Measurements from ENCODE around the gene MEF2B. TPM values are rescaled to one million over a fixed set of nuclear protein-coding genes. Genes with fewer than 3 reads are reported as not detected.

MEF2B gene
- total RNA-seq, 6 experiments from 2014 or later = 0.24 to 2.1 (median 0.97) TPM; not detected in 2

- ATAC-seq (peak in 1 of 4 donors; percentile 15), DNase-seq (no peak)
- Histone ChIP-seq H3K4me1 (no peaks in the 10 kb centered on the region), H3K4me3 (no peak overlapping the region), H3K27ac (no peak overlapping the region), H3K27me3 (no peaks in the 10 kb centered on the region), H3K36me3 (no peaks in the 10 kb centered on the region), H3K9me3 (no peaks in the 10 kb centered on the region)
- intact Hi-C loops (cut with DNase I) = no loop called here
- TF ChIP-seq POLR2A (IDR thresholded peaks at IDR 0.05) (no peak), CTCF (IDR thresholded peaks at IDR 0.05) (no peak)
- 41% methylated on average over 8 of the region's 26 CpGs for WGBS (ENCODE audit: insufficient coverage, low coverage, low lambda C conversion rate, missing lambda C conversion rate)
Measured at GRCh38 chr19:19160461-19161035, 9.5 kb downstream of the MEF2B start.

GRCh38 chr19:19159534-19159933 lies 10.5 kb downstream of the MEF2B start:
- Histone ChIP-seq H3K4me1 (no peaks in the 10 kb centered on the region), H3K9me3 (no peaks in the 10 kb centered on the region), H3K27ac (no peak overlapping the region), H3K27me3 (no peaks in the 10 kb centered on the region), H3K36me3 (no peaks in the 10 kb centered on the region), H3K4me3 (no peak overlapping the region)
- intact Hi-C loops (cut with DNase I) = no loop called here
- DNase-seq (no peak), ATAC-seq (no peak)
- TF ChIP-seq CTCF (IDR thresholded peaks at IDR 0.05) (no peak), POLR2A (IDR thresholded peaks at IDR 0.05) (no peak)
- no CpG with 5 or more reads among the region's 4 CpGs for WGBS (ENCODE audit: insufficient coverage, low coverage, low lambda C conversion rate, missing lambda C conversion rate)

- peak in 2 of 4 donors; percentile 61 to 66 for ATAC-seq
- H3K27me3 ChIP-seq = no peaks in the 10 kb centered on the region
Measured at GRCh38 chr19:19157808-19158207, 12.3 kb downstream of the MEF2B start.

GRCh38 chr19:19155495-19156219 lies 14.4 kb downstream of the MEF2B start:
- Histone ChIP-seq H3K9me3 (no peaks in the 10 kb centered on the region), H3K36me3 (no peaks in the 10 kb centered on the region), H3K27me3 (no peaks in the 10 kb centered on the region), H3K4me3 (no peak overlapping the region), H3K27ac (no peak overlapping the region), H3K4me1 (no peaks in the 10 kb centered on the region)
- DNase-seq = no peak
- TF ChIP-seq CTCF (IDR thresholded peaks at IDR 0.05) = no peak
- TF ChIP-seq POLR2A (IDR thresholded peaks at IDR 0.05) = no peak
- intact Hi-C loops (cut with DNase I) = no loop called here
- ATAC-seq = no peak
- WGBS (ENCODE audit: insufficient coverage, low coverage, low lambda C conversion rate, missing lambda C conversion rate) = 89% methylated on average over 8 of the region's 10 CpGs

More at GRCh38 chr19:19157808-19158207, 12.3 kb downstream of the MEF2B start:
- Histone ChIP-seq H3K4me1 (no peaks in the 10 kb centered on the region), H3K9me3 (no peaks in the 10 kb centered on the region), H3K27ac (no peak overlapping the region), H3K4me3 (no peak overlapping the region), H3K36me3 (no peaks in the 10 kb centered on the region)
- no peak for DNase-seq
- 51% methylated on average over 4 of the region's 6 CpGs for WGBS (ENCODE audit: insufficient coverage, low coverage, low lambda C conversion rate, missing lambda C conversion rate)
- TF ChIP-seq POLR2A (IDR thresholded peaks at IDR 0.05) = no peak
- intact Hi-C loops (cut with DNase I) = no loop called here

- no peak for TF ChIP-seq POLR2A (IDR thresholded peaks at IDR 0.05)
- no peak for TF ChIP-seq CTCF (IDR thresholded peaks at IDR 0.05)
- Histone ChIP-seq H3K27me3 (no peaks in the 10 kb centered on the region), H3K4me3 (no peak overlapping the region), H3K4me1 (no peaks in the 10 kb centered on the region), H3K27ac (no peak overlapping the region), H3K9me3 (no peaks in the 10 kb centered on the region), H3K36me3 (no peaks in the 10 kb centered on the region)
- ATAC-seq = no peak
- intact Hi-C loops (cut with DNase I) = no loop called here
- 91% methylated on average over 2 of the region's 6 CpGs for WGBS (ENCODE audit: insufficient coverage, low coverage, low lambda C conversion rate, missing lambda C conversion rate)
- DNase-seq = no peak
Measured at GRCh38 chr19:19154768-19155494, 15.1 kb downstream of the MEF2B start.

All from right lobe of liver (tissue), 6 donors.